Thyroid gland (tissue), 4 donors: ENCODE measurements around the gene CNTN5.

Experiments used
- CTCF ChIP-seq, 6 experiments: fragments of 200-600 bp in 3 of 6; fragments of 450-650 bp in 3 of 6; sonication (generic) in 3 of 6; IDR thresholded peaks; one replicate each; pipeline ENCODE4 v1.5.1; 2016 to 2019; ENCODE audit warnings: antibody characterized with exemption in 6 of 6, mild to moderate bottlenecking in 2 of 6, inconsistent platforms in 1 of 6, moderate library complexity in 1 of 6
- POLR2A ChIP-seq, 2 donors: fragments of 450-650 bp; IDR thresholded peaks; one replicate each; pipeline ENCODE4 v1.6.1; 2017; ENCODE audit warnings: antibody characterized with exemption in 2 of 2, mild to moderate bottlenecking in 2 of 2, moderate library complexity in 1 of 2

GRCh38 chr11:99327066-99327465, 306.3 kb downstream of the CNTN5 start:
- TF ChIP-seq CTCF (IDR thresholded peaks at IDR 0.05) (no peak), POLR2A (IDR thresholded peaks at IDR 0.05) (no peak)
